ENCODE data around the gene ZNF750.

DNA sequence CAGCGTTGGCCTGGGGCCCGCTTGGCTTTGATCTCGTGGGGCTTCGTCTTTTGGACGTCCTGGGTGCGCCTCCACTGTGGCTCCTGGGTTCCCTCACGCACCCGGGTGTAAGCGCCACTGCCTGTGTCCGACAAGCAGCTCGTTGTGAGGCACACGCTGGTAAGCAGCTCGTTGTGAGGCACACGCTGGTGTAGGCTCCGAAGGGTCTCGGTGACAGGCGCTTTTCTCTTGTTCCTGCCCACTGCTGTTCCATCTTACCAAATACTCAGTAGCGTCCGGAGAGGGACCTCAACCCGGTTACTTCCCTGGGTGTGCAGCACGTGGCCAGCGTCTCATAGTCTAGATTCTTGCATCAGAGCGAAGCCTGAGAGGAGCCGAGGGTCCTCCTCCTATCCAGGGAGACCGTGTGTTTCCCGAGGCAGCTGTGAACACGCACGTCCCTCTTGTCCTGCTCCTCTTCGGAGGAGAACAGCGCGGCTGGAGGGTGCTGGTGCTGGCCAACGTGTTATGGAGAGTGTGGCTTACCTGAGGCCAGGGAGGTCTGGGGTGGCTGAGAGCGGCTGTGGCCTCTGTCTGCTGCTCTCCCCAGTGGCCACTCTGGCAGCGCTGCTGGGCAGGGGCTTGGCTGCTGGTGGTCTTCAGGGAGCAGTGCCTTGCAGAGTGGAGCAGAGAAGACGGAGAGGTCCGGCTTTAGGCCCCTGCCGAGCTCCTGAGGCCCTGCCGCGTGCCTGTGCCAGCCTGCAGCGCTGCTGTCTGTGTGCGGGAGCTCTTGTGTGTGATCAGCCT is 32.1 kb upstream of the ZNF750 start:
- TF ChIP-seq, protein P1, sequence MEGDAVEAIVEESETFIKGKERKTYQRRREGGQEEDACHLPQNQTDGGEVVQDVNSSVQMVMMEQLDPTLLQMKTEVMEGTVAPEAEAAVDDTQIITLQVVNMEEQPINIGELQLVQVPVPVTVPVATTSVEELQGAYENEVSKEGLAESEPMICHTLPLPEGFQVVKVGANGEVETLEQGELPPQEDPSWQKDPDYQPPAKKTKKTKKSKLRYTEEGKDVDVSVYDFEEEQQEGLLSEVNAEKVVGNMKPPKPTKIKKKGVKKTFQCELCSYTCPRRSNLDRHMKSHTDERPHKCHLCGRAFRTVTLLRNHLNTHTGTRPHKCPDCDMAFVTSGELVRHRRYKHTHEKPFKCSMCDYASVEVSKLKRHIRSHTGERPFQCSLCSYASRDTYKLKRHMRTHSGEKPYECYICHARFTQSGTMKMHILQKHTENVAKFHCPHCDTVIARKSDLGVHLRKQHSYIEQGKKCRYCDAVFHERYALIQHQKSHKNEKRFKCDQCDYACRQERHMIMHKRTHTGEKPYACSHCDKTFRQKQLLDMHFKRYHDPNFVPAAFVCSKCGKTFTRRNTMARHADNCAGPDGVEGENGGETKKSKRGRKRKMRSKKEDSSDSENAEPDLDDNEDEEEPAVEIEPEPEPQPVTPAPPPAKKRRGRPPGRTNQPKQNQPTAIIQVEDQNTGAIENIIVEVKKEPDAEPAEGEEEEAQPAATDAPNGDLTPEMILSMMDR (IDR thresholded peaks at IDR 0.05): no peak
- TF ChIP-seq POLR2A (IDR thresholded peaks at IDR 0.05) (no peak), POLR2AphosphoS5 (IDR thresholded peaks at IDR 0.05) (no peak), EP300 (IDR thresholded peaks at IDR 0.05) (no peak)

All from suprapubic skin (tissue), 4 donors.